Renal pelvis (tissue), 4 donors: ENCODE measurements around the gene CTNNBL1. TPM values are rescaled to one million over a fixed set of nuclear protein-coding genes. Genes with fewer than 3 reads are reported as not detected.
"Not testable (repeated sequence)": the region's sequence is repeated elsewhere in the genome, so short reads cannot be mapped to it uniquely, and the experiment has no call there.

ENCODE experiments used
- DNase-seq: peaks from one replicate; pipeline ENCODE4 v3.0.0-alpha.2; 2013
- polyA plus RNA-seq, 3 donors: library from polyadenylated mRNA; unstranded; fragments of 120-200 nt; gene quantifications; one replicate each; pipeline ENCODE4 v1.2.1, GENCODE V29; 2013; ENCODE audit not compliant: insufficient read length in 3 of 3

Gene CTNNBL1
- polyA plus RNA-seq, 3 donors, result 47.0 to 60.0 (median 50.2) TPM

DNA sequence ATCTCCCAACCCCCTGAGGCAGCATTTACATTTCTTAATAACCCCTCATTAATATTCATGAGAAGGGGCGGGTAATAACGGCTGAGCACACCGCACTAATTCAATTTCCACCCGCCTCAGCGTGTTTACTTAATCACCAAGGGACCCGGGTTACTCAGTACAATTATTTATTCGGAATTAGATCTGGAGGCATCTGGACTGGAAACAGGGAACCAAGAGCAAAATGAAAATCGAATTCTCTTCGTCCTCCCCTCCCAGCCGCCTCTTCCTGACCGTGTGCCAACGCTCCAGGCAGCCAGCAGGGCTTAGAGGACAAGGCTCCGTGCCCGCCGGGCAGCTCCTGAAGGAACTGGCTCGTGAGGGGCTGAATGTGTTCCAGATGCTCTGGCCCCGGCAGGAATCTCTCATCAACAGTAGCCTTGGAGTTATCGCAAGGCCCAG lies 23.5 kb upstream of the CTNNBL1 start:
- DNase-seq, result no peak

DNA sequence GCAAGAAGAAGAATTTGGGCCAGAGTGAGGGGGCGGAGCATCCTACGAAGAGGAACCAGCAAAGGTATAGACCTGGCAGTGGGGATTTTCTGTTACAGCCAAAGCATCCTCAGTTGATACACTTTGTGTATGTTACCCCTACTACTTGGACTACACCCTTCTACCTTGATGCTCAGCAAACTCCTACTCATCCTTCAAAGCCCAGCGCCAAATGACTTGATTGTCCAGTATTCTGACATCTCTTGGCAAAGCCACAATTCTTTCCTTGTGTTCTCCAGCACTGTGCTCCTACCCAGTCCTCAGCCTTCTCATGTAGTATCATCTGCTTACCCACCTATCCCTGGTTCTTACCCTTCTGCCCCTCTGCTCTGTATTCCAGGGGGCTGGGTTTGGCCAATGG lies 21.7 kb upstream of the CTNNBL1 start:
- no peak for DNase-seq

DNA sequence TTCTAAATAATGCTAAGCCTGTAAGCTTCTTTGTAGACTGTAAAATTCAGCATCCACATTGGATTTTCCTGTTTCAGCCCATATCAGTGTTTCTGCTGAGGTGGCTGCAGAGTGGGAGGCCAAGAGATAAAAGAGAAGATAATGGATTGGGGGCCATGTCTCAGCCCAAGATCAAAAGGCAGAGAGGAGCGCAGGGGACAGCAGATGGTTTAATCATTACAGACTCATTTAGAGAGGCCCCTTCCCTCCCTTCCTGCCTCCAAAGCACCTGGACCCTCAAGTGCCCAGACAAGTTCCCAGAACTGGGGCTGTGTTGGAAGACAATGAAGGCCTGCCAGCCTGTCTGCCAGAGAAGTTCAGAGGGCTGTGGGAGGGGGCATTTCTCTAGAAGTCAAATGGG lies 20.4 kb upstream of the CTNNBL1 start:
- no peak for DNase-seq

DNA sequence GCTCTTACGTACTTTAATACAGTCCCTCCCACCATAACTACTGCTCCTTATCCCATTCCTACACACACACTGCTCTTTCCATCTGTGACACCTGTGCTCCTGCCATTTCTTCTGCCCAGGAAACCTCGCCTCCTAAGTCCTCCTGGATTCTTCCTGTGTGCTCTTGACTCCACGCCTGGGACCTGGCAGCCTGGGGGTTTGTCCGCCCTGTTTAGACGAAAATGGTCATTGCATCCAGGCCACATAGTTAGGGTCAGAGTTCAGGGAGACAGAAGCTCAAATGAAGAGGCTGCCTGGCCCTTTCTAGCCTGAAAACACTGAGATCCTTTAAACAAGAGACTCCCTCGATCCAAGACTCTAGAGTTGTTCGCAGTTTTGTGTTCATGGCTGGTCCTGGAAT lies 17.4 kb upstream of the CTNNBL1 start:
- DNase-seq, result no peak

DNA sequence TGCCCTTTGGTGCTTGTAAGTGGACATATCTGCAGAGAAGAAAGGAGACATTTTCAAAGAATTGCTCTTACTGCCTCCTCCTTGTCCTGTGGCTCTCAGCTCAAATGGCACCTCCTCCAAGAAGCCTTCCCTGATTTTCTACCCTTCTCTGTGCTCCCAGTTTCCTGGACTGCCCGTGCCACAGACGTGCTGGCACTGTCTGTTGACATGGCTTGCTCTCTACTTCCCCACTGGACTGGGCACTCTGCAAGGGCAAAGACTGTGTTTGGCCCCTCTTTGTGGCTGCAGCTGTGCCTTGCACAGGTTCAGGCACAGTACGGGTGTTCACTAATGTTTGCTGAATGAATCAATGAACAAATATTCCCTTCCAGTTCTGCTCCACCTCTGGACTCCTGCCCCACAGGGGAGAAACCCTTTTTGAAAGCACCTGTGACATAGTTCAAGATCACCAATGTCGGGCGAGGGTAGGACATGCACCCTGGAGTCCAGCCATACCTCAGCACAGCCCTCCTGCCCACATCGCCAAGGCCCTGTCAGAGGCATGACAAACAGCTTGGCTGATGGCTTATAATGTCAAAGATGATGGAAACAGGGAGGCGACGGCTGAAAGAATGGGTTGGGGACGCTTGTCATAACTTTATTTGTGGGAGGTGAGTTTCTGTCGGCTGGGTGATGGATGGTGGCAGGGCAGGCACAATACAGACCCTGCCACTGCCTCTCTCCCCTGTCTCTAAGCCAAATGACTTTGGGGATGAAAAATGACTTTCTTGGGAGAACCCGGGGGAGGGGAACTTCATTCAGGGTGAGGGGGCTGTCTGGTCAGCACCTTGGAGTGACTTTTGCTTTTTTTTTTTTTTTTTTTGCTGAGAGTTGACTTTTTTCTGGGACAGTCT lies 15.6 kb upstream of the CTNNBL1 start:
- no peak for DNase-seq

DNA sequence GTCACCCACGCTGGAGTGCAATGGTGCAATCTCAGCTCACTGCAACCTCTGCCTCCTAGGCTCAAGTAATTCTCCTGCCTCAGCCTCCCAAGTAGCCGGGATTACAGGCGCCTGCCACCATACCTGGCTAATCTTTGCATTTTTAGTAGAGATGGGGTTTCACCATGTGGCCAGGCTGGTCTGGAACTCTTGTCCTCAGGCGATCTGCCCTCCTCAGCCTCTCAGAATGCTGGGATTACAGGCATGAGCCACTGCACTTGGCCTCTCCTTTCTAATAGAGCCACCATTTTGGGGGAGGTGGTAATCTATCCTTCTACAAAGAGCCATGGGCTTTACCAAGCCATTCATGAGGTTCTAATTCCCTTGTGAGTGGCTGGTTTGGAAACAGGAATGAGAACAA lies 14.1 kb upstream of the CTNNBL1 start:
- not testable (repeated sequence) for DNase-seq

DNA sequence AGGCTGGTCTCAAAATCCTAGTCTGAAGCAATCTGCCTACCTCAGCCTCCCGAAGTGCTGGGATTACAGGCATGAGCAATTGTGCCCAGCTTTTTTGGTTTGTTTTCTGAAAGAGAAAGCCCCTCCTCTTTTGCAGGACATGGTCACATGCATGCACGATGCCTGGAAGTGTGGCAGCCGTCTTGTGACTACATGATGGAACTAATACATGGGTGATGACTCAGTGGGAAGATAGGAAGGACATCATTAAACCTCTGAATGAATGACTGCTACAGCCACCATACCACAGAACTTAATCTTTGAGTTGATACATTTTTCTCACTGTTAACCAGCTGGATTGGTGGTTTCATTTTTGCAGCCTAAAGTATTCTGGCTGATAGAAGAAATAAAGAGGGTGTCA lies 13.4 kb upstream of the CTNNBL1 start:
- no peak for DNase-seq

DNA sequence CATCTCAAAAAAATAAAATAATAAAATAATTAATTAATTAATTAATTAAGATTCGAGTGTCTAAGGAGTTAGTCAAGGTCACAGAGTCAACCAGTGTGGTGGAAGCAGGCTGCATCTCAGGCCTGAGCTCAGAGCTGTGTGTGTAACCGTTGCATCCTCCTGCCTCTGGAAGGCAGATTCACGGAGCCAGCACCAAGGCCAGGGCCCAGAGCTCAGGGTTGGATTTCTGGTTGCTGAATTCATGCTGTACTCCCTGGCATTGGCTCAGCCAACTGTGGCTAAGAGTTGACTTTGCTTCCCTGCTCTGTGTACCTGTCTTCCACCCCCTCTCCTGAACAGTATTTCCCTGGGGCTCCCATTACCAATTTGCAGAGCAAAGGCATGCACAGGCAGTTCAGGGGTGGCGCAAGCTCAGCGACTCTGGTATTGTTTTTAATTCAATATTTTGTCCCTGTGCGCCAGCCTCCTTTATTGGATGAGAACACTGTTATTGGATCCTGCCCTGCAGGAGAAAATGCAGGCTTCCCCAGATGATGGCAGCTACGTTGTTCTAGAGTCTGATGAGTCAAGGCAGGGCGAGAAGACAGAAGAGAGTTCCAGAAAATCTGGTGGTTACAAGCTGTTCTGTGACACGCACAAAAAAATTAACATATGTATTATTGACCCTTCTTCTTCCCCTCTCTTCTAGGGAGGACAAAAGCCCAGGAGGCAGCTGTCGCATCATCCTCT lies 12.3 kb upstream of the CTNNBL1 start:
- no peak for DNase-seq

DNA sequence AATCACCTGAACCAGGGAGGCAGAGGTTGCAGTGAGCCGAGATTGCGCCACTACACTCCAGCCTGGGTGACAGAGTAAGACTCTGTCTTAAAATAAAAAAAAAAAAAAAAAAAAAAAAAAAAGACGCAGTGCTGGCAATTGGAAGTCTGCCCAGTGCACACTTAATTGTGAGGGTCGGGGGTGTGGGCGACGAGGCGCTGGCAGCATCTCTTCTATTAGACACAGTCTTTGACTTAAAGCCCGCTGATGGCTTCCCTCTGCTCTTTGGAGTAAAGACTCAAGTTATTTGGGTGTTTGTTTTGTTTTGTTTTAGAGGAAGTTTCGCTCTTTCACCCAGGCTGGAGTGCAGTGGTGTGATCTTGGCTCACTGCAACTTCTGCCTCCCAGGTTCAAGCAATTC lies 10.7 kb upstream of the CTNNBL1 start:
- DNase-seq, result not testable (repeated sequence)

GRCh38 chr20:37686762-37687477 lies 6.9 kb upstream of the CTNNBL1 start:
- no peak for DNase-seq

DNA sequence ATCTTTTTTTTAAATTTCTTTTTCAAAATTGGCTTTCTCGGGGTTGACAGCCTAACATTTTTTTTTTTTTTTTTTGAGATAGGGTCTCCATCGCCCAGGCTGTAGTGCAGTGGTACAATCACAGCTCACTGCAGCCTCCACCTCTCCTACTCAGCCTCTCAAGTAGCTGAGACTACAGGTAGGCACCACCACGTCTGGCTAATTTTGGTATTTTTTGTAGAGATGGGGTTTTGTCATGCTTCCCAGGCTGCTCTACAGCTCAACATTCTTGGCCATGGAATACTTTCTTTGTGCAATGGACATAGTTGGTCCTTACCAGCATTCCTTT lies 6.4 kb upstream of the CTNNBL1 start:
- no peak for DNase-seq

GRCh38 chr20:37688093-37688492 lies 5.7 kb upstream of the CTNNBL1 start:
- DNase-seq, result no peak

- no peak for DNase-seq
These were observed 3.0 kb upstream of the CTNNBL1 start for GRCh38 chr20:37690626-37691369.

- no peak for DNase-seq
These were observed 1.2 kb upstream of the CTNNBL1 start for GRCh38 chr20:37692459-37693166.

GRCh38 chr20:37693242-37693634 lies 592 bp upstream of the CTNNBL1 start:
- DNase-seq, result no peak

GRCh38 chr20:37695684-37696342 lies 2.0 kb downstream of the CTNNBL1 start:
- DNase-seq, result no peak

GRCh38 chr20:37697314-37697713 lies 3.5 kb downstream of the CTNNBL1 start:
- no peak for DNase-seq

- DNase-seq, result no peak
These were observed 5.4 kb downstream of the CTNNBL1 start for GRCh38 chr20:37699202-37699601.

DNA sequence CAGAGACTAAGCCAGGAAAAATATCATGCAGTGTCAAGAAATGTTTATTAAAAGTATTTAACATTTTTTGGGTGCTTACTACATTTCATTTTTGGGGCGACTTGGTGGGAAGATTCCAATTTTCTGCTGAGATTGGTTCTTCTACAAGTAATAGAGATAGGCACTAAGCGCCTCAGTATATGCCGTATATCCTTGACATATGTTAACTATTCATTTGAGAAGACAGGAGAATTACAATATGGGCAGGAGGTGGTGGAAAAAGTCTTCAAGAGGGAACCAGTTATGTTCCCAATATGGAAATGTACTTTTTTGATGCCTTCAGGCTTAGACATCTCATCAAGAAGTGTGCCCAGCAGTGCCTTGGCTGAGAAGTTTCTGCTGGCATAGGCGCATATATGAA lies 6.5 kb downstream of the CTNNBL1 start:
- no peak for DNase-seq

DNA sequence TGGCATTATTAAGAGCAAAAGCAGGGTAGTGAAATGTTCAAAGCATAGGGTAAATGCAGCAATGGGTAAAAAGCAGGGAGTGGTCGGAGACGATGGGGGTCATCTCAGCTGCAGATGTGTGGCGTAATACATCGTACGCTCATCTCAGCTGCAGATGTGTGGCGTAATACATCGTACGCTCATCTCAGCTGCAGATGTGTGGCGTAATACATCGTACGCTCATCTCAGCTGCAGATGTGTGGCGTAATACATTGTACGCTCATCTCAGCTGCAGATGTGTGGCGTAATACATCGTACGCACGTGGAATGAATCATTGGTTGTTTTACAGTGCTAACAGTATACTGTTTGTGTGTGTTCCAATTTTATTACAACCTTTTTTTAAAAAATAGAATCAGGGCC lies 7.8 kb downstream of the CTNNBL1 start:
- not testable (repeated sequence) for DNase-seq
